GM10266 (cell line): ENCODE results near the gene PIK3R5.

Experiments used
- DNase-seq: peaks from one replicate; pipeline ENCODE4 v3.0.0; 2012; ENCODE audit errors: extremely low spot score
- TF ChIP-seq, protein P1 (sequence below): IDR thresholded peaks from 2 replicates; pipeline ENCODE4 v1.5.1; 2012; ENCODE audit warnings: mild to moderate bottlenecking, low read depth; ENCODE audit not compliant: control insufficient read depth, insufficient read depth; ENCODE audit errors: missing control alignments

PIK3R5 gene

DNA sequence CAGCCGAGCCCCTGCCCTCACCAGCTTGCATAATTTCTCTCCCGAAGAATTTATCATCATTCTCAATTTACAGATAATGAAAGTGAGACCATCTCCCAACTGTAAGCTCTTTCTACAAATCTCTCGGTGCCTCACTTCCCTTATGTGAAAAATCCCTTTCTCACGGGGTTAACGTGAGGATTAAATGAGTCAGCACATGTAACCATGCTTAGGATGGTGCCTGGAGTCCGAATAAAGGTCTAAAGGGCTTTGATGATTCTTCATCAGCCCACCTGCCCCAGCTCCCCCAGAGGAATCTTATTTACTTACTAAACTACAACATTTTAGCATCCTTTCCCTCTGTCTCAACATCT lies 73.2 kb downstream of the PIK3R5 start:
- TF ChIP-seq, protein P1, sequence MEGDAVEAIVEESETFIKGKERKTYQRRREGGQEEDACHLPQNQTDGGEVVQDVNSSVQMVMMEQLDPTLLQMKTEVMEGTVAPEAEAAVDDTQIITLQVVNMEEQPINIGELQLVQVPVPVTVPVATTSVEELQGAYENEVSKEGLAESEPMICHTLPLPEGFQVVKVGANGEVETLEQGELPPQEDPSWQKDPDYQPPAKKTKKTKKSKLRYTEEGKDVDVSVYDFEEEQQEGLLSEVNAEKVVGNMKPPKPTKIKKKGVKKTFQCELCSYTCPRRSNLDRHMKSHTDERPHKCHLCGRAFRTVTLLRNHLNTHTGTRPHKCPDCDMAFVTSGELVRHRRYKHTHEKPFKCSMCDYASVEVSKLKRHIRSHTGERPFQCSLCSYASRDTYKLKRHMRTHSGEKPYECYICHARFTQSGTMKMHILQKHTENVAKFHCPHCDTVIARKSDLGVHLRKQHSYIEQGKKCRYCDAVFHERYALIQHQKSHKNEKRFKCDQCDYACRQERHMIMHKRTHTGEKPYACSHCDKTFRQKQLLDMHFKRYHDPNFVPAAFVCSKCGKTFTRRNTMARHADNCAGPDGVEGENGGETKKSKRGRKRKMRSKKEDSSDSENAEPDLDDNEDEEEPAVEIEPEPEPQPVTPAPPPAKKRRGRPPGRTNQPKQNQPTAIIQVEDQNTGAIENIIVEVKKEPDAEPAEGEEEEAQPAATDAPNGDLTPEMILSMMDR: no peak
- peak; percentile 75 for DNase-seq

DNA sequence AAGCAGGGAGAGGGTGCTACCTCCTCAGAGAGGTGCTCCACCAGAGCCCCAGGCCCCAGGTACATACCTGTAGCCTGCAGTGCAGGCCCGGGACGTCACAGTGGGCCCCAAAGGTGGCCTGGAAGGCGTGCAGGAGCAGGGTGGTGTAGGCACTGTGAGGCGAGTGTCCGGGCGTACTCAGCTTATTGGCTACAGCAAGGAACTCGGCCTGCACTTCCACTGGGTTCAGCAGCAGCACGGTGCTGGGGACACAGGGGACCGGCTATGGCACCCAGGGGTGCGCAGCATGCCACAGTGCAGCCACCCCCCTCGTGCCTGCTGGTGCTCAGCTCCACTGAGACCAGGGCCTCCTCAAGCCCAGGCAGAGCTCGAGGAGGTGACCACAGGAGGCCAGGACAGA lies 74.8 kb downstream of the PIK3R5 start:
- TF ChIP-seq, protein P1: no peak
- DNase-seq: no peak

DNA sequence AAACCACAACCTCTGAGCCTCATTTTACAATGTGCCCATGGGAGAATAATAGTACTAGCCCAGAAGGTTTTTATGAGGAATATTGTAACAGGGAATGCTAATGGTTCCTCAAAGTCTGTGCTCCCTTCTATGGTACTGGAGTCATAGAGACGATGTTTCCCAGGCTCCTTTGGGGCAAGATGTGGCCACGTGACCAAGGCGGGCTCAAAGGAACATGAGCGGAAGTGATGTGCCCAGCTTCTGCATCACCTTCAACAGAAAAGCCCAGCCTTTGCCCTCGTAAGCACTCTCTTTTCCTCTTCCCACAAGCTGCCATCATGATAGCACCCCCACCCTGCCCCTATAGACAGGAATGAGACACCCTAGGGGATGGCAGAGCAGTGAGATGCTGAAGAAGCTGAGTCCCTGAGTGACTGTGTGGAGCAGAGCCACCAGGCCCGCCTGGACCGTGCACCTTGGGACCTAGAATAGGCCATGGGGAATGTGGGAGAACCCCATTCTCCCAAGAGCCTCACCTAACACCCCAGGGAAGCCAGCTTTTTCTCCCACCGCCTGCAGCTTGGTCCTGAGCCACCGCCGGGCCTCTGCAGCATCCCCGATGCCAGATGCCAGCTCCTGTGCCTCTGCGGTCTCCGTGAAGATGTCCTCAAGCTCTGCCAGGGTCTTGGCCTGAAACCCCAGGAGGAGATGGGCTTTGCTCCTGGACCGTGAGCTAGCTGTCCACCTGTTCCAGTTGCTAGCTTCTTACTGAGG lies 75.9 kb downstream of the PIK3R5 start:
- TF ChIP-seq, protein P1: no peak
- no peak for DNase-seq

DNA sequence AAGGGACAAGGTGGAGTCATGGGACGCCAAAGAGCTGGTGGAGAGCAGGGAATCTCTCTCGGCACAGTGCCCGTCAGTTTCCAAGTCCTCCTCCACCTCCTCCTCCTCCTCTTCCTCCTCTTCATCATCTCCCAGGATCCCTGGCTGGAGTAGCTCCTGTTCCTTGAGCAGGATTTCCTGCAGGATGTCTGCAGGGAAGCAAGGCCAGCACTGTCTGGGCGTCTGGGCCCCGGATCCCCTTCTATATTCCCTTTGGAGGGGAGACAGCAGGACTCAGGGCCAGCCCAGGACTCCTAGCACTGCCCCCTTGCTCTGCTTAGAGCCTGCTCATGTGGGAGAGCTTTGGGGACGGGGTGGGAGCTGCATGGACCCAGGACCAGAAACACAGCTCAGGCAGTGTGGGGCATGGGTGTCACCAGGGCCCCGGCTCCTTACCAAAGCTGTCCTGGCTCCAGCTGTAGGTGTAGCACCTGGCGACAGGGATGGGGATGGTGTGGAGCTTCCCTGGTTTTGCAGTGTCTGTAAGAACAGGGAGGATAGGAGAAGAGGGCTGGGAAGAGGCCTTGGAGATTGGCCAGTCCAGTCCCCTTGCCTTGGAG lies 76.7 kb downstream of the PIK3R5 start:
- no peak for DNase-seq
- TF ChIP-seq, protein P1: no peak

DNA sequence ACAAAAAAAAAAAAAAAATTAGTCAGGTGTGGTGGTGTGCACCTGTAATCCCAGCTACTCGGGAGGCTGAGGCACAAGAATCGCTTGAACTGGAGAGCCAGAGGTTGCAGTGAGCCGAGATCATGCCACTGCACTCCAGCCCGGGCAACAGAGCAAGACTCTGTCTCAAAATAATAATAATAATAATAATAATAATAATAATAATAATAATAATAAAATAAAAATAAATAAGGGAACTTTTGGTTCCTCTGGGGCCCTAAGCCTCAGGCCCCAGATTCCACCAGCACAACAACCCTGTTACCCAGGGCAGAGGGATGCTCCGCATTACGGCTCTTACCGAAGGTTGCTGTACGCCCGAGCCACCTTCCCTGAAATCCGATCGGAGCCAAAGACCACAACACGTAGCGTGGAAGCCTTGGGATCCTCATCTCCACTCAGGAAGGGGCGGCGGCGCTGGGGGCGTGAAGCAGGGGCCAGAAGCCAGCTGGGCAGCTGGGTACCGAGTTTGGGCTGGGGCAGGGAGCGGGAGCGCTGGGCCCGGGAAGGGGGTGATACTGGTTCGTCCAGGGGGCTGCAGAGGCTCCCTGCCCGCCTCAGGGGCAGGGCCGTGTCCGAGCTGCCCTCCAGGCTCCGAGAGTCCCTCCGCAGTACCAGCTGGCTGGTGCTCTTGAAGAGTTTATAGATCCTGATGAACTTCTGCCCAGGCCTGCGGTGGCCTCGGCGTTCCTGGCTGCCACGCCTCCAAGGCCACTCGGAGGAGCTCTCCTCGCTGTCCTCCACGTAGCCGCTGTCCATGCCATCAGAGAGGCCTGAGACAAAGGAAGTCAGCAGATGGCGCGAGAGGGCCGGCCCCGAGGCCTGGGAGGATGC lies 77.4 kb downstream of the PIK3R5 start:
- DNase-seq: no peak
- TF ChIP-seq, protein P1: no peak

DNA sequence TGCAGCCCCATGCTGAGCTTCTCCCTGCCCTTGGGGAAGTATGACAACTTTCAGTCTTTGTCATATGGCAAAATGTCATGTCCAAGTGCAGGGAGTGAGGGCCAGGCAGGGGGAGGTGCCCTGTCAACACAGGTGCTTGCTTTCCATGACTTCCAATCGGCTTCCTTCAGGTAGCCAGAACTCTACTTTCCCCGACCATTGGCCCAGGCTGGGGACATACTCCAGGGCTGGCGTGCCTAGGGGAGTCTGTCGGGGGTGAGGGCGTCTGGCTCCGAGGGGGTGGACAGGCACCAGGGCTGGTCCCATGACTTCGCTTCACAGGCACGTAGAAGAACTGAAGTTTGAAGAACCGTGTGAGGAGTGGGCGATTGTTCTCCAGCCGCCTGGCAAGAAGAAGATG lies 78.2 kb downstream of the PIK3R5 start:
- TF ChIP-seq, protein P1: no peak
- no peak for DNase-seq

DNA sequence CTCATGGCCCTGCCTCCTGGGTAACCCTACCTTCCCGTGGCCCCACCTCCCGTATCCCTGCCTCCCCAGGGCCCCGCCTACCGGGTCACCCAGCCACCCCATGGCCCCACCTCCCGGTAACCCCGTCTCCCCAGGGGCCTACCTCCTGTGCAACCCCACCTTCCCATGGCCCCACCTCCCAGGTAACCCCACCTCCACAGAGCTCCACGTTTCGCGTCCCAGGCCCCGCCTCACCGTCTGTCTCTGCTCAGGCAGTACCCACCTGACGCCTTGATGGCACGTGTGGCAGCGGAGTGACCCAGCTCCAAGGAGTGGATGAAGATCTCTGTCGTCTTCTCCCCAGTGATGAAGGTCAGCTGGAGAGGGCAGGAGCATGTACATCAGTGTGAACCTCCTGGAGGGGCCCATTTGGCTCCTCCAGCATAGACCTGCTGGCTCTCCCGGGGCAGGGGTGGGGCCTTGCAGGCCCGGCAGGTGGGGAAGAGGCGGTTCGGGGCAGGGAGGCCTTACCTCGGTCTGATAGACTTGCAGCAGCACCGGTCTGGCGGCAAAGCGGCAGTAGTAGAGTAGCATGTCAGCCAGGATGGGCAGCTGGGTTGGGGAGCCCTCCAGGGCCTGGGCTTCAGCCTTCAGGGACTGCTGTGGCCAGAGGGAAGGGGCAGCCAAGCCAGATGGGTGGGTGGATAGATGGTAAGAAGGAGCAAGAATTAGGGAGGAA lies 79.4 kb downstream of the PIK3R5 start:
- no peak for DNase-seq
- TF ChIP-seq, protein P1: no peak

DNA sequence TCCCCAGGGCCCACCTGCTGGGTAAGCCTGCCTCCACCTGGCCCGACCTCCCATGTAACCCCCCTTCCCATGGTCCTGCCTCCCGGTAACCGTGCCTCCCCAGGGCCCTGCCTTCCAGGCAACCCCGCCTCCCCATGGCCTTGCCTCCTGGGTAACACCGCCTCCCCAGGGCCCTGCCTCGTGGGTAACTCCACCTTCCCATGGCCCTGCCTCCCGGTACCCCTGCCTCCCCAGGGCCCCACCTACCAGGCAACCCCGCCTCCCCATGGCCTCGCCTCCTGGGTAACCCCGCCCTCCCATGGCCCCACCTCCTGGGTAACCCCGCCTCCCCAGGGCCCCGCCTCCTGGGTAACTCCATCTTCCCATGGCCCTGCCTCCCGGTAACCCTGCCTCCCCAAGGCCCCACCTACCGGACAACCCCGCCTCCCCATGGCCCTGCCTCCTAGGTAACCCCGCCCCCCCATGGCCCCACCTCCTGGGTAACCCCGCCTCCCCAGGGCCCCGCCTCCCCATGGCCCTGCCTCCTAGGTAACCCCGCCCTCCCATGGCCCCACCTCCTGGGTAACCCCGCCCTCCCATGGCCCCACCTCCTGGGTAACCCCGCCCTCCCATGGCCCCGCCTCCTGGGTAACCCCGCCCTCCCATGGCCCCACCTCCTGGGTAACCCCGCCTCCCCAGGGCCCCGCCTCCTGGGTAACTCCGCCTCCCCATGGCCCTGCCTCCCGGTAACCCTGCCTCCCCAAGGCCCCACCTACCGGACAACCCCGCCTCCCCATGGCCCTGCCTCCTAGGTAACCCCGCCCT lies 80.1 kb downstream of the PIK3R5 start:
- DNase-seq: peak; percentile 50
